Suprapubic skin (tissue), 4 donors: ENCODE data around the gene PROKR1.

Experiments
- EP300 ChIP-seq: sonication (generic); formaldehyde crosslinking; IDR thresholded peaks from one replicate; pipeline ENCODE4 v1.6.1; 2017; ENCODE audit warnings: antibody characterized with exemption
- POLR2A ChIP-seq, 2 donors: fragments of 450-650 bp; IDR thresholded peaks; one replicate each; pipeline ENCODE4 v1.6.1; 2017; ENCODE audit warnings: antibody characterized with exemption in 2 of 2, mild to moderate bottlenecking in 2 of 2, moderate library complexity in 2 of 2
- POLR2AphosphoS5 ChIP-seq, 3 donors: sonication (generic); formaldehyde crosslinking; IDR thresholded peaks; one replicate each; pipeline ENCODE4 v1.6.1; 2017; ENCODE audit warnings: antibody characterized with exemption in 3 of 3
- TF ChIP-seq, protein P1 (sequence below), 2 donors: fragments of 200-600 bp in 1 of 2; fragments of 450-650 bp in 1 of 2; sonication (generic) in 1 of 2; IDR thresholded peaks; one replicate each; pipeline ENCODE4 v1.5.1; 2016 to 2019; ENCODE audit warnings: antibody characterized with exemption in 2 of 2, mild to moderate bottlenecking in 1 of 2, moderate library complexity in 1 of 2

- TF ChIP-seq POLR2AphosphoS5 (IDR thresholded peaks at IDR 0.05) (no peak), POLR2A (IDR thresholded peaks at IDR 0.05) (no peak), EP300 (no peak)
- TF ChIP-seq, protein P1, sequence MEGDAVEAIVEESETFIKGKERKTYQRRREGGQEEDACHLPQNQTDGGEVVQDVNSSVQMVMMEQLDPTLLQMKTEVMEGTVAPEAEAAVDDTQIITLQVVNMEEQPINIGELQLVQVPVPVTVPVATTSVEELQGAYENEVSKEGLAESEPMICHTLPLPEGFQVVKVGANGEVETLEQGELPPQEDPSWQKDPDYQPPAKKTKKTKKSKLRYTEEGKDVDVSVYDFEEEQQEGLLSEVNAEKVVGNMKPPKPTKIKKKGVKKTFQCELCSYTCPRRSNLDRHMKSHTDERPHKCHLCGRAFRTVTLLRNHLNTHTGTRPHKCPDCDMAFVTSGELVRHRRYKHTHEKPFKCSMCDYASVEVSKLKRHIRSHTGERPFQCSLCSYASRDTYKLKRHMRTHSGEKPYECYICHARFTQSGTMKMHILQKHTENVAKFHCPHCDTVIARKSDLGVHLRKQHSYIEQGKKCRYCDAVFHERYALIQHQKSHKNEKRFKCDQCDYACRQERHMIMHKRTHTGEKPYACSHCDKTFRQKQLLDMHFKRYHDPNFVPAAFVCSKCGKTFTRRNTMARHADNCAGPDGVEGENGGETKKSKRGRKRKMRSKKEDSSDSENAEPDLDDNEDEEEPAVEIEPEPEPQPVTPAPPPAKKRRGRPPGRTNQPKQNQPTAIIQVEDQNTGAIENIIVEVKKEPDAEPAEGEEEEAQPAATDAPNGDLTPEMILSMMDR (IDR thresholded peaks at IDR 0.05) = no peak
These were observed 601 bp downstream of the PROKR1 start for GRCh38 chr2:68643874-68644485.
